Uterus (tissue), 2 donors: ENCODE results near the gene DEPDC5.

Source experiments
- CTCF ChIP-seq, 4 experiments: fragments of 200-600 bp in 2 of 4; fragments of 450-650 bp in 2 of 4; sonication (generic) in 2 of 4; IDR thresholded peaks; one replicate each; pipeline ENCODE4 v1.5.1; 2016 to 2019; ENCODE audit warnings: antibody characterized with exemption in 4 of 4, mild to moderate bottlenecking in 2 of 4, moderate library complexity in 1 of 4
- POLR2A ChIP-seq, 2 donors: fragments of 450-650 bp; IDR thresholded peaks; one replicate each; pipeline ENCODE4 v1.6.1; 2016; ENCODE audit warnings: antibody characterized with exemption in 2 of 2, mild to moderate bottlenecking in 1 of 2, moderate library complexity in 1 of 2

DNA sequence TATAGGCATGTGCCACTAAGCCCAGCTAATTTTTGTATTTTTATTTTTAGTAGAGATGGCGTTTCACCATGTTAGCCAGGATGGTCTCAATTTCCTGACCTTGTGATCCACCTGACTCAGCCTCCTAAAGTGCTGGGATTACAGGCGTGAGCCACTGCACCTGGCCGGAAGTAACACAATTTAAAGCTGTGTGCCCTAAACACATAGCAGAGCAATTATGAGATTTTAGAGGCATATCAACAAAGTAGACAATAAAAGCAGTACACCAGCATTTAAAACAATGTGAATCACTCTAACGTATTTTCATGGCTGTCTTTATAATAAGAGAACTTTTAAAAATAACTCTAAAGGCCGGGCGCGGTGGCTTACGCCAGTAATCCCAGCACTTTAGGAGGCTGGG is 46.3 kb upstream of the DEPDC5 start:
- TF ChIP-seq CTCF (IDR thresholded peaks at IDR 0.05): no peak
- no peak for TF ChIP-seq POLR2A (IDR thresholded peaks at IDR 0.05)
